Activated CD8-positive, alpha-beta memory T cell treated with anti-CD3 and anti-CD28 coated beads, Interleukin-2, amount 50 U/mL, for 24 hours (primary cell): ENCODE results near the gene CACNA1C.
"Not testable (repeated sequence)": the region's sequence is repeated elsewhere in the genome, so short reads cannot be mapped to it uniquely, and the experiment has no call there.

Experiments used
- DNase-seq: peaks from one replicate; pipeline ENCODE4 v3.0.0-alpha.2; 2020; ENCODE audit errors: extremely low read depth

CACNA1C gene

GRCh38 chr12:2667716-2668440, 615.1 kb downstream of the CACNA1C start:
- no peak for DNase-seq

GRCh38 chr12:2668816-2669215, 616.0 kb downstream of the CACNA1C start:
- no peak for DNase-seq

- DNase-seq = no peak
Observed at GRCh38 chr12:2669560-2669959, 616.8 kb downstream of the CACNA1C start.

- DNase-seq = no peak
Observed at GRCh38 chr12:2672863-2673262, 620.1 kb downstream of the CACNA1C start.

- DNase-seq = no peak
Observed at GRCh38 chr12:2673966-2674810, 621.4 kb downstream of the CACNA1C start.

- DNase-seq = no peak
Observed at GRCh38 chr12:2675776-2676175, 623.0 kb downstream of the CACNA1C start.

- no peak for DNase-seq
Observed at GRCh38 chr12:2677142-2677880, 624.5 kb downstream of the CACNA1C start.

- DNase-seq = no peak
Observed at GRCh38 chr12:2678426-2678825, 625.6 kb downstream of the CACNA1C start.

GRCh38 chr12:2679068-2679815, 626.5 kb downstream of the CACNA1C start:
- DNase-seq = no peak

GRCh38 chr12:2679816-2680675, 627.3 kb downstream of the CACNA1C start:
- DNase-seq = no peak

GRCh38 chr12:2680676-2681039, 627.9 kb downstream of the CACNA1C start:
- DNase-seq = no peak

GRCh38 chr12:2681450-2682205, 628.8 kb downstream of the CACNA1C start:
- no peak for DNase-seq

GRCh38 chr12:2682296-2683251, 629.8 kb downstream of the CACNA1C start:
- DNase-seq = no peak

GRCh38 chr12:2683283-2684025, 630.7 kb downstream of the CACNA1C start:
- no peak for DNase-seq

- DNase-seq = not testable (repeated sequence)
Observed at GRCh38 chr12:2684026-2684325, 631.2 kb downstream of the CACNA1C start.

- not testable (repeated sequence) for DNase-seq
Observed at GRCh38 chr12:2685620-2686279, 633.0 kb downstream of the CACNA1C start.

- no peak for DNase-seq
Observed at GRCh38 chr12:2686280-2686646, 633.5 kb downstream of the CACNA1C start.

- no peak for DNase-seq
Observed at GRCh38 chr12:2687058-2687457, 634.3 kb downstream of the CACNA1C start.
